Stimulated activated CD8-positive, alpha-beta memory T cell treated with anti-CD3 and anti-CD28 coated beads, Interleukin-15, amount 100 ng/mL, for 48 hours (primary cell): ENCODE data around the gene GABRB1.

Experiments used
- DNase-seq, 2 donors: peaks; one replicate each; pipeline ENCODE4 v3.0.0-alpha.2; 2020; ENCODE audit warnings: low read depth in 2 of 2

The GABRB1 gene

DNA sequence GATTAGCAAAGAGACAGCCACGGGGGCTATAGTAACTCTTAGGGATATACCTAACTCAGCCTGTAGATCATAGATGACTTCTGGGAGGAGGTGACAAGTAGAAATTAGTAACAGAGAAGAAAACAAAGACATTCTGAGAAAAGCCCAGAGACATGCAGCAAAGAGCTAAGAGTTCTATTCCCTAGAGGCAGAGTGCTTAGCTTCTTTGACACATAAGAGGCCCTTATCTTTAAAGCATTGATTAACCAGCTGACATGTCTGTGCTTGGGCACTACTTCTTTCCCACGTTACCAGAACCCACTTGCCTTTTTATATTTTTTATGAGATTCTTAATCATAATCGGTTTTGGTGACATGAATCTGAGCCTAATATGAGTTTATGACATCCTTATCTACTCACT lies 179.5 kb downstream of the GABRB1 start:
- no peak for DNase-seq

DNA sequence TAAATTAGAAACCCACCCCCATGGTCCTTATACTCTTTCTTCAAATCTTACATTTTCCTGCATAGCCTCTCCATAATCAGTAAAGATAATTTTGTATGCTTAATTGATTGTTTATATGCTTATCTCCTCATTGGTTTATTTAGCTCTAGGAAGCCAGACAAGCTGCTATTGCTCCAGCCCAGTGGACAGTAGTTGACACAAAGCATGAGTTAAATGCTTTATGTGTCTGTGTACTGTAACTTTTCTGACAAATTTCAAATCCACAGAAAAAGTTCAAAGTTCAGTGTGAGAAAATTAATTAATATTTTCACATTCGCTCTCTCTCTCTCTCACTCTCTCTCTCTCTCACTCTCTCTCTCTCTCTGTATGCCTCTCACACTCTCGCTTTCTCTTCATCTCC lies 181.7 kb downstream of the GABRB1 start:
- no peak for DNase-seq

DNA sequence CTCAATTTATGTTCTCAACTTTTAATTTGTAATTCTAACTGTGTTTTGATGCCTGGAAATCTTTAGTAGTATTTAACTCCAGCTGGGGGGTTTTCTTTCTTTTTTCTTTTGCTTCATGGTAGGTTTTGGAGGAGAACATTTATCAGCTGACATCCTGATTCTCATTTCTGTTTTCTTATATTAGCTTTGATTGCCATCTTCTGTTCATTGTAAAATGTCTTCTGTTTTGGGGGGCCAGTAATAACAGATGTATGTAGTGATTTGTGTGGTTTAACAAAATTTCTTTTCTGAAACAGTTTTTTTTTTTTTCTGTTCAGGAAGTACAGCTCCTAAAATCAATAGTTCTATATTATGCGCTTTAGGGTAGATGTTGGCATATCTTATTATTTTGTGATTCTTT lies 182.2 kb downstream of the GABRB1 start:
- no peak for DNase-seq

DNA sequence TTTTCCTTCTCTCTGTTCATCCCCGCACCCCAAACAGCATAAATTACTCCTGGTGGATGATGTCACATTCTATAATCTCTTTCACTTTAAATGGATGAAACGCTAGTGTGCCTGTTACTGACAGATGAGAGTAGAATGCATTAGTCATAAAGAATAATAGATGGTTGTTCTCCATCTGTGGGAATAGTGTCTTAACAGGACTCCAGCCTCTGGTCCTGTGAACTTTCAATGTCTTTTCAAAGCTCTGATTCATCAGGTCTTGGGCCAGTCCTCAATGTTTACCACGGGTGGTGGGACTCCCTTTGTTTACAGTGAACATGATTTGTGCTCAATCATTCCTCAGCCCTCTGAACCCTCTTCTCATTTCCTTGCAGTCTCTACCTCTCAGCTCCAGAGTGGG lies 182.6 kb downstream of the GABRB1 start:
- DNase-seq: no peak

DNA sequence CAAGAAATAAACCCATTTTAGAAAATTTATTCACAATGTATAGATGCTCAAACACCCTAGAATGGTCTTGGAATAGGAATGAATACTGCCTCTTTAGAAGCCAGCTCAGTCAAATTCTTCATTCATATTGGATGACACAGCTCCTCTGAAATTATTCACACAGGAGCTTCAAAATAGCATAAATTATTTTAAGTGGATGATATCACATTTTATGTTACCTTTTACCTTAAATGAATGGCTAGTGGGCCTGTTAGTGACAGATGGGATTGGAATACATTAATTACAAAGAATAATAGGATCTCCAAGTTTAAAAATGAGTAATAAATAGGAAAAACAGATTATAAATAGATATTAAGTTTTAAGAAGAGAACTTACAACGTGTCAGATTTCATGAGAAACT lies 184.4 kb downstream of the GABRB1 start:
- DNase-seq: no peak

DNA sequence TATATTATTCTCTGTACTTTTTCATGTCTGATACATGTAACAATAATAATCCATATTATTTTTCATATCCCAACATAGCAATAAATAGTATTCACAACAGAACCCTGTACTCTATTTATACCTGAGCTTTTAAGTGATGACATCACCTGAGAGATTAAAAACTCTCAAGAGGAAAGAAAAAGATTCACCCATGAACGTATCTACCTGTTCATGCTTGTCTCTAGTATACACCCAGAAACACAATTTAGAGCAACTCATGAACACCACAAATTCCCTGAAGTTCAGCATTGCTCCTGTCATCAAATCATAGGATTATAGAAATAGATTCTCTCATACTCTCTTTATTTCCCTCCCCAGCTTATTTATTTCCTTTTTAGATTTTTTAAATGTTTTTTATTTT lies 185.9 kb downstream of the GABRB1 start:
- no peak for DNase-seq

DNA sequence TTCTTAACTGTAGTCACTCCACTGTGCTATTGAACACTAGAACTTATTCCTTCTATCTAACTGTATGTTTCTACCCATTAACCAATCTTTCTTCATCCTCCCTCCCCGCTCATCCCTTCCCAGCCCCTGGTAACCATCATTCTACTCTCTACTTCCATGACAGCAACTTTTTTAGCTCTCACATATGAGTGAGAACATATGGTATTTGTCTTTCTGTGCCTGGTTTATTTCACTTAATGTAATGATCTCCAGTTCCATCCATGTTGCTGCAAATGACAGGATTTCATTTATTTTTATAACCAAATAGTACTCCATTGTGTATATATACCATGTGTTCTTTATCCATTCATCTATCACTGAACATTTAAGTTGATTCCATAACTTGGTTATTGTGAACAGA lies 186.5 kb downstream of the GABRB1 start:
- no peak for DNase-seq

DNA sequence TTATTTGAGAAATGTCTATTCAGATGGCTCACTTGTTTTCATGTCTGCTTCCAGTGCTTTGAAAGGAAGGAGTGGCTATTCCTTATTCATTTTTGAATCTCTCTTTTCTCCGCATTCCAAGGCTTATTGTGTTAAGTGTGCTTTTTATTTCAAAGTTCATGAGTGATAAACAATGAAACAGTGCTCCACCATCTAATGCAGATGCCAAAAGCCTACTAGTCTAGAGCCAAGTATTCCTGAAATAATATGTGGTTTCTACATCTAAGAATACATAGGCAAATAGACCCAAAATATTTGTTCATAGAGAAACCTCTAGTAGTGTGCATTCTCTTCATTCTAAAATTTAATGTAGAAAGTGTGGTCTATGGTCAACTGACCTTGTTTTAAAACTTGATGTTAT lies 187.3 kb downstream of the GABRB1 start:
- no peak for DNase-seq

DNA sequence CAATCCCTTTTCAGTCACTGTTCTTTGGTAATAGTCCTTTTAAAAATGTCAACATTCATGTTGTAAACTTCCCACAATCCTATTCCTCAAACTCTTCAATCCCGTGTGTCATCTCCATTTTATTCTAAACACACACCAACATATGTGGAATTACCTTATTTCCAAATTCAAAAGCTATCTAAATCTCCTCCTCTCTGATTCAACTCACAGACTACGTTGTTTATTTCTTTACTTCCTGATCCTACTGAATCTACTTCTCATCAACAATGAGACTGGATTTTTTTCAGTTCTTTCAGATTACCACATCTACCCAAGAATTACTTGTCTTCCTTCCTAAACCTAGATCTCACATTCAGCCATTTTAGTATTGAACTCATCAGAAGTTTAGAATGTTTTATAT lies 188.2 kb downstream of the GABRB1 start:
- DNase-seq: no peak

DNA sequence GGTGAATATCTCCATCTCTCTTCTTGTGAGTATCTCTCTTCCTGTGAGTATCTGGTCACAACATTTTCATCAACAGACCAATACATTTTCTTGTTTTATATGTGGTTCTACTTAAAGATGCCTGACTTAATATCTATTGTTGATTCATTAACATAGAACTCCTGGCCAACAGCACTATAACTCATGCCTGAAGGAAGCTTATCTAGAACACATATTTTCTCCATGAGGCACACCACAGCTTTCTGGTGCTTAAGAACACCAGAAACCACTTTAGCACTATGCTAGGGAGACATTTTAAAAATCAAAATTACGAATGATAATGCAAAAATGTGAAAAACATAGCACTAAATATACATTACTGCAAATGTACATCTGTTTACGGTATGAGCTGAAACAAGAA lies 190.4 kb downstream of the GABRB1 start:
- no peak for DNase-seq

DNA sequence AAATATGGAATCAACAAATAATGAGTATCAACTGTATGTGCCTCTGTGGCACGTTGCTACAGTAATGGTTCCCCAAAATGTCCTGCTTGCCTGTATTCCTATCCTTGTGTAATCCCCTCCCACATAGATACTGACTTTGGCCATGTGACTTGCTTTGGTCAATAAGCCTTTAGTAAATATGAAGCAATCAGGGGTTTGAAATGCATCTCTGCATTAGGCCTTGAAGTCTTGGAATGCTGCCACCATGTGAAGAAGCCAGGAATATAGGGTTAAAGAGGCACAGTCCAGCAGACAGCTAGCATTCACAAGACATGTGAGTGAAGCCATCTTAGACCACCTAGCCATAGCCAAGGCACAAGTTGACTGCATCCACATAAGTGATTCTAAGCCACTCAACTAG lies 190.9 kb downstream of the GABRB1 start:
- no peak for DNase-seq

DNA sequence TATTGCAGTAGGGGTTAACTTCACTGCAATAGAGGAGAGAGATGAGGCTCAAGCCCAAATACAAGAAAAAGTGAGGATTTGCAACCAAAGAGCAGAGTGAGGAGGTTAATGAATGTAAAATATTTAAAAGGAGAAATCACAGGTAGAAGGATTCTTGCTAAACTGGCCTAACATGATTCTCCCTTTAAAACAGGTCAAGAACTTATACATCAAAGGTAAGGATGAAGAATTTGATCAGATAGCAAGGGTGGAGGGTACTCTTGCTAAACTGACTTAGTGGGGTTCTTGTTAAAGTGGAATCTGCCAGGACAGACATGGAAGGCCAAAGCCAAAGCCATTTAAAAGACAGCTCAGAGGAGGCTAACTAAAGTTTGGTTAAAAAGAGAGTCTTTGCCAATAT lies 193.0 kb downstream of the GABRB1 start:
- DNase-seq: no peak

DNA sequence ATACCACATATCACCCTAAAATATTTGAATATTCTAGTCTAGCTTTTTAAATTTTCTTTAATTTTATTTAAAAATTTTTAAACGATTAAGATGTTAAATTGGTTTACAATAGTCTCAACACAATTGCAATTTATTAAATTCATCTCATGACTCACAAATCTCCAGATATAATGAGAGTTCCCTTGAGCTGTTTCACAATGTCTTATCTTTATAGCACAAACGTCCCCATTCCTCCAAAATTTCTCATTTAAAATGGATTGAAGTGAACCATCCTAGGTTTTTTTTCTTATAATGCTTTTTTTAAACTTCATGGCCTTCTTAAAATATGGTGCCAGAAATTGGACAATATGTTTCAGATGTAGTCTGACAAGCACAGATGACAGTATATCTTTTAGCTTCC lies 204.4 kb downstream of the GABRB1 start:
- DNase-seq: no peak

DNA sequence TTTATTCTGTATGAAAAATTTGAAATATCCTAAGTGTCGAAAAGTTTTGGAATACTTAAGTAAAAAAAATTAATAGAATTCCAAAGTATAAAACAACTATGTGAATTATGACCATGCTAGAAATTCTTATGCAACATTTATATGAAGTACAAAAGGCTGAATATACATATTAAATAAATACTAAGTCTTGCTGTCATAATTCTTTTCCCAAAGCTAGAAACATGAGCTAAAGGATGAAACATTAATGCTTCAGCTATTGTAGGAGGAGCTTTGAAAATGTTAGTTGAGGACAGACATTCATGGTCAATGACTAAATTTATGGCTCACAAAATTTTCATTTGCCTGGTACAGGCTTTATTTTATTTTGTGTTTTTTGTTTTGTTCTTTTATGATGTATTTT lies 207.3 kb downstream of the GABRB1 start:
- no peak for DNase-seq

DNA sequence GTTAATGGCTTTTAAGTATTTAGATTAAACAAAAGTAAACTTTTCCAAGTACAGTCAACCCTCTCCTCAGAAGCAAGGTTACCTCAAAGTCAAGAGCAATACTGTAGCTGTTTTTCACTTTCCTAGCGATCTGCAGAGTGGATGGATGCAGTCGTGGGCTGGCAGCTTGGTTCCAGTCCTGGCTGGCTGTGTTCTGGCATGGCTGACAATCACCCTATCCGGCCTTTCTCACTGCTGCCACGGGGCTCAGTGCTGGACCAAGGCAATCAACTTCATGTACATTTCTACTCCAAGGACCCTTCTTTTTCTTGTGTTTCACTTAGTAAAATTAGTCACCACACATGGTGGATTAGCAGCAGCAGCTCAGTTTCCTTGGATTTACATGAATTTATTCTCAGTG lies 208.3 kb downstream of the GABRB1 start:
- DNase-seq: no peak

DNA sequence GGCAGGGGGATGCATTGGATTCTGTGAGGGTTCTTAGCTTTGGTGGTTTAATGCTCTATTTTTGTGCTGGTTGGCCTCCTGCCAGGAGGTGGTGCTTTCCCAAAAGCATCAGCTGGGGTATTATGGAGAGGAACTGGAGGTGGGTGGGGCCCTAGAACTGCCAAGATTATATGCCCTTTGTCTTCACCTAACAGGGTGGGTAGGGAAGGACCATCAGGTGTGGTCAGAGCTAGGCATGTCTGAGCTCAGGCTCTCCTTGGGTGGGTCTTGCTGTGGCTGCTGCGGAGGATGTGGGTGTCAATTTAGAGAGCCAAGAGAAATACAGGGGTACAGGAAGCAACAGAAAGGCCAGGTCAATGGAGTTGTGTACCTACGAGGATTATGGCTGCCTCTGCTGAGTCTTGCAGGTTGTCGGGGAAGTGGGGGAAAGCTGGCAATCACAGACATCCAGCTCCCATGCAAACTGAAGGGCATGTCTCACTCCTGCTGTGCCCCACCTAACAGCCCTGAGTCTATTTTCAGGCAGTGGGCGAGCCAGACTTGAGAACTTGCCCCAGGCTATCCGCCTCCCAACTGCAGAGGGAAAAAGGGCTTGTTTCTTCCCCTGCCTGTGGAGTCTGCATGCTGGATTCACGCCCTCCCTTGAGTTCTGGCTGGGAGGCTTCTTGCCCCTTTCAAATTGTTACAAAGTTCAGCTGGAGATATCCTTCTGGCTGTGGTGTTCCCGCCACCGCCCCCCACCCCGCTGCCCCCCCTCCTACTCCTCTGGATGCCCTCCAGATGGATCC lies 220.2 kb downstream of the GABRB1 start:
- DNase-seq: no peak

DNA sequence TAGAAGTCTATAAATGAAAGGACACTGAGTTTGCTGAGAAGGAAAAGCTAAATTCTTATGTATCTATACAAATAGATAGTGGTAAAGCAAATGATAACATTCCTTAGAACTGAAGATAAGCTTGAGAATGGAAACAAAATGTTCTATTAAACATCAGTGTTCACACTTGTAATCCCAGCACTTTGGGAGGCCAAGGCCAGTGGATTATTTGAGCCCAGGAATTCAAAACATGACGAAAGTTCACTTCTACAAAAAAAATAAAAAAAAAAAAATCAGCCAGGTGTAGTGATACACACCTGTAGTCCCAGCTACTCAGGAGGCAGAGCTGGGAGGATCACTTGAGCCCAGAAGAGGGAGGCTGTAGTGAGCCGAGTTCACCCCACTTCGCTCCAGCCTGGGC lies 232.4 kb downstream of the GABRB1 start:
- no peak for DNase-seq

DNA sequence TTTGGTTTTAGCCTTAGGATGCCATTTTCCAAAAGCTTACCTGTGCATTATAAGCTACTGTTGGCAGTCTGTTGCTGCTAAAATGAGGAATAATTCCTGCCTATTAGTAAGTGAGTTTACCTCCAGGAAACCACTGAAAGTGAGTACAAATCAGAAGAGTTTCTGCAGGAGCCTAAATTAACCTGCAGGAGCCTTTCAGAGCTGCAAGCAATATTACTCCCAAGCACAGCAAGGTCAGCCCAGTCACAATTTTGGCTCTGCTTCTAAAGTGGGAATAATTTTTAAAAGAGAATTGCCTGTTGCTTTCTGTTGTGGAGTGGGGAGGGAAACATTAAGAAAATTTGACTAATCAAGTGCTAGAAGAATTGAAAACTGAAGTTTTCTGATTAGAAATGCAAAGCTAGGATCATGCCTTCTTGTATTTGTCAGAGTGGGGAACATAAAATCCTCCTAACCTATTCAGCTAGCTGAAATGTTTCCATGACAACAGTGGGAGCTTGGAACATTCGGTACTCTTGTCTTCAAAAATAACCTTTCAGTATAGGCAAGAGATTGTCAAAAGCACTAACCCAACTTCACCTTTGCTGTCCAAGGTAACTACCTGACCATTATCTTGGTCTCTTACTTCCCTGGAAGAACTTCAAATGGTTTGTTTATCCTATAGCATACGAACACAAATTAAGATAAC lies 239.0 kb downstream of the GABRB1 start:
- no peak for DNase-seq

DNA sequence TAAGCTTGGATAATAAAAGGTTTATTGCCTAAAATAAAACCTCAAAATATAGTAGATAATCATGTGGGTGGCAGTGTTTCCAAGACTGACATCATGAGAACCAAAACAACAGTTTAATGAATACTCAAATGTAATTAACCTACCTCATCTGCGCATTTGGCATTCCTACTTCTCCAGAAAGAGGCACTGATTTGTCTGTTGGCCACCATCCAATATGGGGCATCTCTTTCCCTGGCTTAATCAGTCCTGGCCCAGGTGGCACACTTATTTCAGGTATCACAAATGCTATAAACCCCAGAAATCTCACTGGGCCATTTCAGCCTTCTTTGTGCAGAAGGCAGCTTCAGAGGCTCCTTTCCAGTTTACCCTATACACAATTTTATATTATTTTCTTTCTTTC lies 239.9 kb downstream of the GABRB1 start:
- DNase-seq: no peak

DNA sequence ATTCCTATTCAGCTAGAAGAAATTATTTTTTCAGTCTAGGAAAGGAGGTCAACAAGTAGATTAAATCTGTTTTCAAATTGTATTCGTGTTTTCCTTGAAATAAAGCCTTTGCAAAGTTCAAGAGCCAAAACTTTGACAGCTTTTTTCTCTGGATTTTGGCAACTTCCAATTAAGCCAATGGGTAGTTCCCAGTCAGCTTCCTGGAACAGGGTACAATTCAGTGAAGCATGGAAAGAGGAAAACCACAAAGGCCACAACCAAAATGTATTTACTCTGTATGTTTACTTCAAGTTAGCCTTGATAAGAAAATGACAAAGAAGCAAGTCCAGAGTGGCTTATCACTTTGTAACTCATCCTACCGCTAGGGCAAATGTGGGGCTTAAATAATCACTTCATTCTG lies 243.5 kb downstream of the GABRB1 start:
- no peak for DNase-seq

DNA sequence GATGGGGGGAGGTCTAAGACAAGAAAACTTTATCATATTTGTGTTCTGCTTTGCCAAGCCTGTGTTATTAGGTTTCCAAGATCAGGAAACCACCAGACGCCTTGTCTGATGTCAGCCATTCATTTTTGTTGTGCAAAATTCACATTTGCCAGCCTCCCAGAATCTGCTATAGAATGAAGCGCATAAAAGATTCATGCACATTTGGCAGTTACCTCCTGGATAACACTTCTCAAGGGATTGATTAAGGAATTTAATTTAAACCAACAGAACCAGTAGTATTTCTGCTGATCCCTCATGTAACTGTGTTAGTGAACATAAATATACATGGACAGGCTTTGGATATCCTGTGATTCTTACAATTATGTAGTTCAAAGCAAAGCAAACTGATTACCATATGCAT lies 244.2 kb downstream of the GABRB1 start:
- no peak for DNase-seq

DNA sequence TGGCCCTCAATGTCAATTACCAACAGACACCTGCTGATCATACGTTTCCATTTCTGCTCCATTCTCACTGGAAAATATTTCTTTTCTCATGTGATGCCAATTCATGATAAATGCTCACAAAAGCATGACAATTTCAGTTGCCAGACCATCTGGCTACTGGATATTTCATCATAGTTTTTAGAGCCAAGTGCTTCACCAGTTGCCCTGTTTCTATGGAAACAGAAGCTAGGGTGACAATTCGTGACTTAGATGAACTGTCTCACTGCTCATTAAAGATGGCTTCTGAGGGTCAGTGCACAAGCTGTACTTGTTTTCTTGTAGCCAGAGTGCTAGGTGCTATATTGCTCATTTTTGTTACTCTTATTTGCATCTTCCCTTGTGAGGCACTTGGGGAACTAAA lies 247.3 kb downstream of the GABRB1 start:
- DNase-seq: no peak

DNA sequence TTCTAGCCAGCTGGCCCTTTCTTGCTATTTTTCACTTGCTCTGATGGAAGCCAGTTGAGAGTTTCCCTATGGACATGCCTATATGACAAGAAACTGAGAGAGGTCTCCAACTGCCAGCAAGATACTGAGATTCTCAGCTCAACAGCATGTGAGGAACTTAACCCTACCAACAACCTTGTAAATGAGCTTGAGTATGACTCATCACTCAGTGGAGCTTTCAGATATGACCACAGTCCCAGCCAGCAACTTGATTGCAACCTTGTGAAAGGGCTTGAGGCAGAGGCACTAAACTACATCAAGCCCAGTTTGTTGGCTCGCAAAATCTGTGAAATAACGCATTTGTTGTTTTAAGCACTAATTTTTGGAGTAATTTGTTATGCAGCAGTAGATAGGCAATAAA lies 256.4 kb downstream of the GABRB1 start:
- no peak for DNase-seq

DNA sequence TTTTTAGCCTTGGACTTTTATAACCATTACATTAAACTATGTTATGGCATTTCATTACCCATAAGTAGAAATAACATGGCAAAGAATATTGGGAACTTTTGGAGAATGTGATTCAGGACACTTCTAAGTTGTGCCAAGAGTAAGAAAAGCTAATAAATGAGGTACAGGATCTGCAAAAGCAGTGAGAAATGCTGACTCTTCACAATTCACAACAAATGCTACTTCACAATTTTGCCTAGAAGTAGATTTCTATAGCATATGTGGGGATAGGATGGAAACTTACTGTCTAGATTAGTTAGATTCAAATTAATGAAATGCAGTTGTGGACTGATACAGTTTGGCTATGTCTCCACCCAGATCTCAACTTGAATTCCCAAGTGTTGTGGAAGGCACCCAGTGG lies 258.4 kb downstream of the GABRB1 start:
- DNase-seq: no peak
